Panc1 (cell line): ENCODE measurements around the gene MAGEF1.

ENCODE experiments used
- POLR2AphosphoS5 ChIP-seq: IDR thresholded peaks from 2 replicates; pipeline ENCODE4 v1.6.1; 2012; ENCODE audit warnings: mild to moderate bottlenecking, low read depth, low read length, moderate library complexity
- SIN3A ChIP-seq: IDR thresholded peaks from 2 replicates; pipeline ENCODE4 v1.6.1; 2012; ENCODE audit warnings: low read depth, mild to moderate bottlenecking, low read length, moderate library complexity, borderline replicate concordance; ENCODE audit not compliant: insufficient read depth
- TCF7L2 ChIP-seq: IDR thresholded peaks from 2 replicates; pipeline ENCODE4 v1.6.1; 2011; ENCODE audit warnings: mild to moderate bottlenecking, low read depth, low read length, inconsistent platforms
- TF ChIP-seq, protein P1 (sequence below): fragments of 450-650 bp; IDR thresholded peaks from 2 replicates; pipeline ENCODE4 v1.5.1; 2017; ENCODE audit warnings: mild to moderate bottlenecking
- TF ChIP-seq, protein P2 (sequence below), 2 experiments: IDR thresholded peaks; 2 replicates each; pipeline ENCODE4 v1.6.1; 2011 to 2012; ENCODE audit warnings: low read depth in 2 of 2, control low read depth in 1 of 2, low read length in 1 of 2, mild to moderate bottlenecking in 1 of 2, moderate library complexity in 1 of 2; ENCODE audit not compliant: insufficient read depth in 1 of 2

DNA sequence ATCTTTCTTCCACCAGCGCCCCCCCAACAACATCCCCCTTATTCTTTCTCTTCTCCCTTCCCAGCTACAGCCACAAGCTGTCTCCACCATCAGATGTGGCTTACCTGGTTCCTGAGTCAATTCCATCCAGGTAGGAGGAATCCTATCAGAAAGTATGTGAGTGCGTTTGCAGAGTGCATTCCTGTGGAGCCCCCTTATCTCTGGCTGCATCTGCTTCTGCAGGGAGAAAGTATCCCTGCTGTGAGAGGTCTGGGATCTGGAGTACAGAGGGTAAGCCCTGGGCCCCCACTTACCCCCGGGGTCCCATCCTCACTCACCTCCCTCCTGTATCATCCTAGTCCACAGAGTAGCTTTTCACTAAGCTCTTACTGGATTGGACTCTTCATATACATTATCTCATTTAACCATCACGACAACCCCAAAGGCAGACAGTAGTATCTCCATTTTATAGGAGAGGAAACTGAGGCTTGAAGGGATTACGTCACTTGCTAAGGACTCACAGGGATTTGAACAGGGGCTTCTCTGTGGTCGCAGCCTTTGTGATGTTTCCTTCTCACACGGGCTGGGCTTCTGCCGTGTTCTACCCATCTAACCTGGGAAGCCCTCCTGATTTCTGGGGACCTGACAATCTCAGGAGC lies 22.2 kb upstream of the MAGEF1 start:
- TF ChIP-seq, protein P1, sequence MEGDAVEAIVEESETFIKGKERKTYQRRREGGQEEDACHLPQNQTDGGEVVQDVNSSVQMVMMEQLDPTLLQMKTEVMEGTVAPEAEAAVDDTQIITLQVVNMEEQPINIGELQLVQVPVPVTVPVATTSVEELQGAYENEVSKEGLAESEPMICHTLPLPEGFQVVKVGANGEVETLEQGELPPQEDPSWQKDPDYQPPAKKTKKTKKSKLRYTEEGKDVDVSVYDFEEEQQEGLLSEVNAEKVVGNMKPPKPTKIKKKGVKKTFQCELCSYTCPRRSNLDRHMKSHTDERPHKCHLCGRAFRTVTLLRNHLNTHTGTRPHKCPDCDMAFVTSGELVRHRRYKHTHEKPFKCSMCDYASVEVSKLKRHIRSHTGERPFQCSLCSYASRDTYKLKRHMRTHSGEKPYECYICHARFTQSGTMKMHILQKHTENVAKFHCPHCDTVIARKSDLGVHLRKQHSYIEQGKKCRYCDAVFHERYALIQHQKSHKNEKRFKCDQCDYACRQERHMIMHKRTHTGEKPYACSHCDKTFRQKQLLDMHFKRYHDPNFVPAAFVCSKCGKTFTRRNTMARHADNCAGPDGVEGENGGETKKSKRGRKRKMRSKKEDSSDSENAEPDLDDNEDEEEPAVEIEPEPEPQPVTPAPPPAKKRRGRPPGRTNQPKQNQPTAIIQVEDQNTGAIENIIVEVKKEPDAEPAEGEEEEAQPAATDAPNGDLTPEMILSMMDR = no peak
- TF ChIP-seq, protein P2, sequence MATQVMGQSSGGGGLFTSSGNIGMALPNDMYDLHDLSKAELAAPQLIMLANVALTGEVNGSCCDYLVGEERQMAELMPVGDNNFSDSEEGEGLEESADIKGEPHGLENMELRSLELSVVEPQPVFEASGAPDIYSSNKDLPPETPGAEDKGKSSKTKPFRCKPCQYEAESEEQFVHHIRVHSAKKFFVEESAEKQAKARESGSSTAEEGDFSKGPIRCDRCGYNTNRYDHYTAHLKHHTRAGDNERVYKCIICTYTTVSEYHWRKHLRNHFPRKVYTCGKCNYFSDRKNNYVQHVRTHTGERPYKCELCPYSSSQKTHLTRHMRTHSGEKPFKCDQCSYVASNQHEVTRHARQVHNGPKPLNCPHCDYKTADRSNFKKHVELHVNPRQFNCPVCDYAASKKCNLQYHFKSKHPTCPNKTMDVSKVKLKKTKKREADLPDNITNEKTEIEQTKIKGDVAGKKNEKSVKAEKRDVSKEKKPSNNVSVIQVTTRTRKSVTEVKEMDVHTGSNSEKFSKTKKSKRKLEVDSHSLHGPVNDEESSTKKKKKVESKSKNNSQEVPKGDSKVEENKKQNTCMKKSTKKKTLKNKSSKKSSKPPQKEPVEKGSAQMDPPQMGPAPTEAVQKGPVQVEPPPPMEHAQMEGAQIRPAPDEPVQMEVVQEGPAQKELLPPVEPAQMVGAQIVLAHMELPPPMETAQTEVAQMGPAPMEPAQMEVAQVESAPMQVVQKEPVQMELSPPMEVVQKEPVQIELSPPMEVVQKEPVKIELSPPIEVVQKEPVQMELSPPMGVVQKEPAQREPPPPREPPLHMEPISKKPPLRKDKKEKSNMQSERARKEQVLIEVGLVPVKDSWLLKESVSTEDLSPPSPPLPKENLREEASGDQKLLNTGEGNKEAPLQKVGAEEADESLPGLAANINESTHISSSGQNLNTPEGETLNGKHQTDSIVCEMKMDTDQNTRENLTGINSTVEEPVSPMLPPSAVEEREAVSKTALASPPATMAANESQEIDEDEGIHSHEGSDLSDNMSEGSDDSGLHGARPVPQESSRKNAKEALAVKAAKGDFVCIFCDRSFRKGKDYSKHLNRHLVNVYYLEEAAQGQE (IDR thresholded peaks at IDR 0.05; ENCODE audit: insufficient read depth in 1 of 2, low read depth in 2 of 2, low read length in 1 of 2) = no peak
- TF ChIP-seq SIN3A (no peak), POLR2AphosphoS5 (no peak), TCF7L2 (no peak)
